ENCODE measurements around the gene ARNT2. TPM values are rescaled to one million over a fixed set of nuclear protein-coding genes. Genes with fewer than 3 reads are reported as not detected.

The ARNT2 gene
- total RNA-seq, 4 donors from 2014 or later: 0.26 to 22.9 (median 7.0) TPM

GRCh38 chr15:80433836-80434235 lies 29.7 kb downstream of the ARNT2 start:
- no peaks in the 10 kb centered on the region for H3K36me3 ChIP-seq
- no peak for TF ChIP-seq POLR2A (IDR thresholded peaks at IDR 0.05)
- TF ChIP-seq CTCF (IDR thresholded peaks at IDR 0.05): no peak
- H3K4me3 ChIP-seq: no peak overlapping the region
- H3K27me3 ChIP-seq: no peaks in the 10 kb centered on the region
- DNase-seq: no peak
- no peak overlapping the region for H3K27ac ChIP-seq
- H3K9me3 ChIP-seq: no peaks in the 10 kb centered on the region
- intact Hi-C loops (cut with DNase I; ENCODE audit: low total_unique reads): no loop called here
- H3K4me1 ChIP-seq: no peaks in the 10 kb centered on the region

- H3K9me3 ChIP-seq: no peaks in the 10 kb centered on the region
- no peaks in the 10 kb centered on the region for H3K27me3 ChIP-seq
- no peaks in the 10 kb centered on the region for H3K4me1 ChIP-seq
- intact Hi-C loops (cut with DNase I; ENCODE audit: low total_unique reads): no loop called here
- TF ChIP-seq CTCF (IDR thresholded peaks at IDR 0.05) (no peak), POLR2A (IDR thresholded peaks at IDR 0.05) (no peak)
- no peaks in the 10 kb centered on the region for H3K36me3 ChIP-seq
- H3K27ac ChIP-seq: no peak overlapping the region
- DNase-seq: no peak
- no peak overlapping the region for H3K4me3 ChIP-seq
Measured at GRCh38 chr15:80434926-80435720, 30.9 kb downstream of the ARNT2 start.

GRCh38 chr15:80436511-80437307 lies 32.5 kb downstream of the ARNT2 start:
- no peaks in the 10 kb centered on the region for H3K4me1 ChIP-seq
- no peak overlapping the region for H3K4me3 ChIP-seq
- intact Hi-C loops (cut with DNase I; ENCODE audit: low total_unique reads): no loop called here
- H3K27ac ChIP-seq: no peak overlapping the region
- no peak for TF ChIP-seq CTCF (IDR thresholded peaks at IDR 0.05)
- H3K36me3 ChIP-seq: no peaks in the 10 kb centered on the region
- no peak for DNase-seq
- no peaks in the 10 kb centered on the region for H3K27me3 ChIP-seq
- no peaks in the 10 kb centered on the region for H3K9me3 ChIP-seq

- Histone ChIP-seq H3K36me3 (no peaks in the 10 kb centered on the region), H3K4me3 (no peak overlapping the region), H3K4me1 (no peaks in the 10 kb centered on the region), H3K27ac (no peak overlapping the region), H3K9me3 (no peaks in the 10 kb centered on the region), H3K27me3 (no peaks in the 10 kb centered on the region)
- DNase-seq: no peak
- no peak for TF ChIP-seq CTCF (IDR thresholded peaks at IDR 0.05)
- no peak for TF ChIP-seq POLR2A (IDR thresholded peaks at IDR 0.05)
- intact Hi-C loops (cut with DNase I; ENCODE audit: low total_unique reads): no loop called here
Measured at GRCh38 chr15:80437334-80437891, 33.2 kb downstream of the ARNT2 start.

GRCh38 chr15:80439140-80439539 lies 35.0 kb downstream of the ARNT2 start:
- no peaks in the 10 kb centered on the region for H3K9me3 ChIP-seq
- intact Hi-C loops (cut with DNase I; ENCODE audit: low total_unique reads): no loop called here

More at GRCh38 chr15:80439140-80439539, 35.0 kb downstream of the ARNT2 start:
- TF ChIP-seq CTCF (IDR thresholded peaks at IDR 0.05) (no peak), POLR2A (IDR thresholded peaks at IDR 0.05) (no peak)
- no peak overlapping the region for H3K4me3 ChIP-seq
- H3K27ac ChIP-seq: no peak overlapping the region
- H3K27me3 ChIP-seq: no peaks in the 10 kb centered on the region
- DNase-seq: no peak
- no peaks in the 10 kb centered on the region for H3K4me1 ChIP-seq
- H3K36me3 ChIP-seq: no peaks in the 10 kb centered on the region
